OCI-LY7 (cell line): ENCODE data around the gene CEP72. TPM values are rescaled to one million over a fixed set of nuclear protein-coding genes. Genes with fewer than 3 reads are reported as not detected.

Source experiments
- BruUV-seq: library from RNA; stranded (reverse); fragments of 400-500 nt; replicated peaks from 2 replicates; lab custom pipeline; 2021; lab: Mats Ljungman, UMichigan
- CTCF ChIA-PET: fragments of 300-600 bp; sonication (Branson Sonifier 250); formaldehyde crosslinking; loops from one replicate; lab custom pipeline; 2022; ENCODE audit warnings: antibody characterized with exemption; ENCODE audit not compliant: unreplicated experiment; lab: Charles Lee
- POLR2A ChIA-PET: fragments of 300-600 bp; sonication (Branson Sonifier 250); formaldehyde crosslinking; loops from one replicate; lab custom pipeline; 2022; ENCODE audit warnings: antibody characterized with exemption; lab: Charles Lee
- DNase-seq: peaks from one replicate; pipeline ENCODE4 v3.0.0-alpha.2; 2015; ENCODE audit warnings: low spot score
- H2AFZ ChIP-seq: fragments of 200-600 bp; sonication (generic), shearing (Covaris generic); 2 replicates; pipeline ENCODE4 v1.6.1; 2014; ENCODE audit warnings: mild to moderate bottlenecking, antibody characterized with exemption, low read length, moderate library complexity
- H3K27ac ChIP-seq: fragments of 200-600 bp; sonication (generic); 2 replicates; pipeline ENCODE4 v1.5.1; 2014; ENCODE audit warnings: mixed run types, low read depth, mild to moderate bottlenecking, moderate library complexity, low read length, inconsistent platforms; ENCODE audit not compliant: poor library complexity, severe bottlenecking
- H3K36me3 ChIP-seq: fragments of 200-600 bp; sonication (generic); 2 replicates; pipeline ENCODE4 v1.6.1; 2014; ENCODE audit warnings: mild to moderate bottlenecking, antibody characterized with exemption, low read length, moderate library complexity, mixed read lengths; ENCODE audit not compliant: insufficient read depth
- H3K4me1 ChIP-seq: fragments of 200-600 bp; sonication (generic); 2 replicates; pipeline ENCODE4 v1.5.1; 2014; ENCODE audit warnings: mild to moderate bottlenecking, low read length; ENCODE audit not compliant: insufficient read depth, poor library complexity, severe bottlenecking
- H3K4me2 ChIP-seq: fragments of 200-600 bp; sonication (generic); 2 replicates; pipeline ENCODE4 v1.6.1; 2014; ENCODE audit warnings: mild to moderate bottlenecking, low read length
- H3K4me3 ChIP-seq: fragments of 200-600 bp; sonication (generic); 2 replicates; pipeline ENCODE4 v1.5.1; 2014; ENCODE audit warnings: mild to moderate bottlenecking, low read depth, low read length; ENCODE audit not compliant: poor library complexity, severe bottlenecking
- H3K79me2 ChIP-seq: fragments of 200-600 bp; sonication (generic); 2 replicates; pipeline ENCODE4 v1.6.1; 2016; ENCODE audit warnings: low read depth, mild to moderate bottlenecking, low read length, moderate library complexity, mixed read lengths; ENCODE audit not compliant: insufficient read depth
- H3K9me2 ChIP-seq: fragments of 200-600 bp; sonication (generic); 2 replicates; pipeline ENCODE4 v1.6.1; 2016; ENCODE audit warnings: mild to moderate bottlenecking, low read length, mixed read lengths; ENCODE audit not compliant: insufficient read depth
- H3K9me3 ChIP-seq: fragments of 200-600 bp; sonication (generic); 2 replicates; pipeline ENCODE4 v1.6.1; 2014; ENCODE audit warnings: mild to moderate bottlenecking, mixed run types, low read length, mixed read lengths
- H4K20me1 ChIP-seq: fragments of 200-600 bp; sonication (generic); 2 replicates; pipeline ENCODE4 v1.6.1; 2014; ENCODE audit warnings: mild to moderate bottlenecking, antibody characterized with exemption, low read length, moderate library complexity, mixed read lengths; ENCODE audit not compliant: insufficient read depth
- EZH2phosphoT487 ChIP-seq: fragments of 200-600 bp; sonication (generic); IDR thresholded peaks from 2 replicates; pipeline ENCODE4 v1.6.1; 2018; ENCODE audit warnings: low read depth, borderline replicate concordance, mild to moderate bottlenecking, mixed run types, antibody characterized with exemption, low read length, moderate library complexity, mixed read lengths
- intact Hi-C: fragments of 100-400 bp; cut with micrococcal nuclease; formaldehyde crosslinking; loops from one replicate; pipeline ENCODE4 v1.10.0; 2022; ENCODE audit not compliant: unreplicated experiment
- total RNA-seq, 2 experiments: library from RNA; depleted of rRNA in 1 of 2; stranded (reverse); fragments of >200 nt in 1 of 2; shearing (Covaris generic) in 1 of 2; gene quantifications; 2 replicates each; pipeline ENCODE4 v1.2.3, GENCODE V29; 2014 to 2022
- TF ChIP-seq, protein P1 (sequence below): fragments of 200-600 bp; sonication (generic); conservative IDR thresholded peaks from 2 replicates; pipeline ENCODE4 v1.5.1; 2014; ENCODE audit warnings: mild to moderate bottlenecking, antibody characterized with exemption, low read length, moderate library complexity, mixed read lengths

The CEP72 gene
- total RNA-seq, 2 experiments from 2014 or later = 26.9 to 42.7 TPM

DNA sequence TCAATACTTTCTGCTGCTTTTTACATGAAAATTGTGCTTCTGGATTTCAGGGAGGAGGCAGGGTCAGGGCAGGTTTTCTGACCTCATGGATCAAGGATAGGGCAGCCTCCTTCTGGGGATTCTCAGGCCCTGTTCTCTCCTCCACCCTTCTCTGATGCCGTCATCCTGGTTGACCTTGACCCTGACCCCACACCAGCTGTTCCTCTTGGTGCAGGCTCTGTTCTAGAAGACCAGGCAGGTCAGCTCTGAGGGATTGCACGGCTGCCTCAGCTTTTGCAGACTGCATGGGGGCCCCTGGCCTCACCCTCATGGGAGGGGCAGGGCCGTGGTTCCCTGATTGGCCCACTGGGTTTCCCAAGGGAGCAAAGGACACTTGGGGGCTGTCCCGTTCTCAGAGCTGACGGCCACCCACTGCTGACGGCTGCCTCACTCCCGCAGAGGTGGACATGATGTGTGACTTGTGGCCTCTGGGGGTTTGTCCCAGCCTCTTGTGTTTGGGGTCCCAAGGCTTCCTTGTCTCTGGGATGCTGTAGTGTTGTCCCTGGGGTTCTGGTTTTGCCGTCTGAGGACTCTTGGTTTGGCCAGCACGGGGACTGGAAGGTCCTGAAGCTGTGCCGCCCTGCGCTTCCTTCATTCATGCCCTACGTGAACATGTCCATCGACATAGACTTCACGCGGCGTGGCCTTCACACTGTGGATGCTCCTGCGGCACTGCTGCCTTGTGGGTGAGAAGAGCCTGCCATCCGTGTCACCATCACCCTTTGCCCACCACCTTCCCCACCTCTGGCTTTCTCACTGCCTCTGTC lies 34.5 kb downstream of the CEP72 start:
- H3K9me3 ChIP-seq = 0 out of 2 replicates have a peak, but pooled peaks cover 17% of the 10 kb centered on the region
- no peak overlapping the region for H2AFZ ChIP-seq
- intact Hi-C loops = no loop called here
- no peak overlapping the region for H3K4me2 ChIP-seq
- H3K9me2 ChIP-seq = no peaks in the 10 kb centered on the region
- peaks cover 15% of the 10 kb centered on the region for H3K4me1 ChIP-seq
- TF ChIP-seq, protein P1, sequence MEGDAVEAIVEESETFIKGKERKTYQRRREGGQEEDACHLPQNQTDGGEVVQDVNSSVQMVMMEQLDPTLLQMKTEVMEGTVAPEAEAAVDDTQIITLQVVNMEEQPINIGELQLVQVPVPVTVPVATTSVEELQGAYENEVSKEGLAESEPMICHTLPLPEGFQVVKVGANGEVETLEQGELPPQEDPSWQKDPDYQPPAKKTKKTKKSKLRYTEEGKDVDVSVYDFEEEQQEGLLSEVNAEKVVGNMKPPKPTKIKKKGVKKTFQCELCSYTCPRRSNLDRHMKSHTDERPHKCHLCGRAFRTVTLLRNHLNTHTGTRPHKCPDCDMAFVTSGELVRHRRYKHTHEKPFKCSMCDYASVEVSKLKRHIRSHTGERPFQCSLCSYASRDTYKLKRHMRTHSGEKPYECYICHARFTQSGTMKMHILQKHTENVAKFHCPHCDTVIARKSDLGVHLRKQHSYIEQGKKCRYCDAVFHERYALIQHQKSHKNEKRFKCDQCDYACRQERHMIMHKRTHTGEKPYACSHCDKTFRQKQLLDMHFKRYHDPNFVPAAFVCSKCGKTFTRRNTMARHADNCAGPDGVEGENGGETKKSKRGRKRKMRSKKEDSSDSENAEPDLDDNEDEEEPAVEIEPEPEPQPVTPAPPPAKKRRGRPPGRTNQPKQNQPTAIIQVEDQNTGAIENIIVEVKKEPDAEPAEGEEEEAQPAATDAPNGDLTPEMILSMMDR = no peak
- TF ChIP-seq EZH2phosphoT487 = no peak
- no peak for DNase-seq
- H4K20me1 ChIP-seq = no peaks in the 10 kb centered on the region
- POLR2A ChIA-PET = no interaction called here
- no peak overlapping the region for H3K27ac ChIP-seq
- CTCF ChIA-PET = no interaction called here
- H3K4me3 ChIP-seq = no peak overlapping the region
- H3K36me3 ChIP-seq = peaks cover 82% of the 10 kb centered on the region
- H3K79me2 ChIP-seq = no peaks in the 10 kb centered on the region
- no TSS peak for BruUV-seq

DNA sequence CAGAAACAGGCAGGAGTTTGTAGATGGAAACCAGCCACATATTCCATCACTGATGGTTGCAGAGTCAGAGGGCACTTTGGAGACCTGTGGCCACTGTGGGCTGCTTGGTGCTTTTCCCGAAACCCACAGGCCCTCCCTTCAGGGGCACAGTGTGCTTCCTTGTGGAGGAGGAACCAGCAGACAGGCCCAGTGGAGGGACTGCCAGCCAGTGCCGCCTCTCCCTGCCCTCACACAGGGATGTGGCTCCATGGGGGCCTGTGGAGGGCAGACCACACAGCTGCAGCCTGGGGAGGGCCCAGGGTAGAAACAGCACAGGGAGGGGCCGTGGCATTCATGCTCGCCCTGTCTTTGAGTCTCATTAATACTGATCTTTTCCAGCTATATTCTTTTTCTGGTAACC lies 35.2 kb downstream of the CEP72 start:
- no peak overlapping the region for H3K27ac ChIP-seq
- H3K9me3 ChIP-seq = 0 out of 2 replicates have a peak, but pooled peaks cover 17% of the 10 kb centered on the region
- peaks cover 85% of the 10 kb centered on the region for H3K36me3 ChIP-seq
- ChIA-PET POLR2A (no interaction called here), CTCF (no interaction called here)
- no peaks in the 10 kb centered on the region for H3K79me2 ChIP-seq
- intact Hi-C loops = no loop called here
- peaks cover 15% of the 10 kb centered on the region for H3K4me1 ChIP-seq
- no peak overlapping the region for H3K4me3 ChIP-seq
- no peaks in the 10 kb centered on the region for H3K9me2 ChIP-seq
- H2AFZ ChIP-seq = no peak overlapping the region
- DNase-seq = no peak
- no peaks in the 10 kb centered on the region for H4K20me1 ChIP-seq
- BruUV-seq = no TSS peak
- TF ChIP-seq, protein P1 = no peak
- TF ChIP-seq EZH2phosphoT487 = no peak
- H3K4me2 ChIP-seq = no peak overlapping the region

DNA sequence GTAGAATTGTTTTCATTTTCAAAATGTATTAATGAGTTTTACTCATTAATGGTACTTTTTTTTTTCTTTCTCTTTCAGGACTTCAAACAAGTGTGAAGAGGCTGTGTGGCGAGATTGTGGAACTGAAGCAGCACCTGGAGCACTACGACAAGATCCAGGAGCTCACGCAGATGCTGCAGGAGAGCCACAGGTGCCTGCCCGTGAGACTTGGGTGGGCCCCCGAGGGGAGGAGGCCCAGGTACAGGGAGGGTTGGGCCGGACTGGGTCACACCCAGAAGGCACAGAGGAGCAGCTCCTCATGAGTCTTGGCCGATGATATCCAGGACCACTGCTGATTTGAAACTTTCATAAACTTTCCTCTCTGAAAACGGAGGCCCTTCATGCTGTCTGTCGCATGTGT lies 35.6 kb downstream of the CEP72 start:
- TF ChIP-seq, protein P1 = no peak
- no peak for TF ChIP-seq EZH2phosphoT487
- Histone ChIP-seq H3K4me1 (peaks cover 15% of the 10 kb centered on the region), H3K9me3 (0 out of 2 replicates have a peak, but pooled peaks cover 17% of the 10 kb centered on the region), H3K27ac (no peak overlapping the region), H3K79me2 (no peaks in the 10 kb centered on the region), H2AFZ (no peak overlapping the region), H3K36me3 (peaks cover 84% of the 10 kb centered on the region), H3K4me2 (no peak overlapping the region), H3K4me3 (no peak overlapping the region), H4K20me1 (no peaks in the 10 kb centered on the region), H3K9me2 (no peaks in the 10 kb centered on the region)
- intact Hi-C loops = no loop called here
- ChIA-PET POLR2A (no interaction called here), CTCF (no interaction called here)
- no peak for DNase-seq
- no TSS peak for BruUV-seq
